Effector memory CD8-positive, alpha-beta T cell (primary cell): Measurements from ENCODE around the gene NIPA2.

ENCODE experiments used
- ATAC-seq: fragments of 150-1000 bp; cut with Tn5 transposase; replicated peaks from 2 replicates; pipeline ENCODE4 v1.10.0; 2021; ENCODE audit warnings: mild to moderate bottlenecking, moderate library complexity
- DNase-seq, 3 experiments: peaks; one replicate each; pipeline ENCODE4 v3.0.0; 2021
- H3K27ac Mint-ChIP-seq, 2 donors: one replicate each; pipeline ENCODE4 v1.8.0; 2022; ENCODE audit warnings: mild to moderate bottlenecking in 2 of 2, mixed read lengths in 2 of 2, moderate library complexity in 2 of 2
- H3K27me3 Mint-ChIP-seq, 2 donors: one replicate each; pipeline ENCODE4 v1.8.0; 2022; ENCODE audit warnings: mixed read lengths in 2 of 2
- H3K36me3 Mint-ChIP-seq: one replicate; pipeline ENCODE4 v1.8.0; 2022; ENCODE audit warnings: mild to moderate bottlenecking, moderate library complexity, mixed read lengths; ENCODE audit not compliant: insufficient read depth
- H3K4me1 Mint-ChIP-seq, 2 donors: one replicate each; pipeline ENCODE4 v1.8.0; 2022; ENCODE audit warnings: low read depth in 2 of 2, mixed read lengths in 2 of 2
- H3K4me3 Mint-ChIP-seq, 2 donors: one replicate each; pipeline ENCODE4 v1.8.0; 2022; ENCODE audit warnings: mild to moderate bottlenecking in 2 of 2, mixed read lengths in 2 of 2, moderate library complexity in 2 of 2
- H3K9me3 Mint-ChIP-seq, 2 donors: one replicate each; pipeline ENCODE4 v1.8.0; 2022; ENCODE audit warnings: mixed read lengths in 2 of 2

Gene NIPA2

GRCh38 chr15:22903427-22903826 is 65.0 kb downstream of the NIPA2 start:
- Mint-ChIP-seq H3K9me3 (no peaks in the 10 kb centered on the region), H3K27me3 (no peaks in the 10 kb centered on the region), H3K4me1 (no peaks in the 10 kb centered on the region), H3K36me3 (peaks cover 8% of the 10 kb centered on the region), H3K27ac (no peak overlapping the region), H3K4me3 (no peak overlapping the region)
- DNase-seq (no peak), ATAC-seq (no peak)

GRCh38 chr15:22903961-22904534 is 65.6 kb downstream of the NIPA2 start:
- no peaks in the 10 kb centered on the region for H3K4me1 Mint-ChIP-seq
- H3K27me3 Mint-ChIP-seq = no peaks in the 10 kb centered on the region
- no peak for ATAC-seq
- H3K27ac Mint-ChIP-seq = no peak overlapping the region
- no peak for DNase-seq
- H3K4me3 Mint-ChIP-seq = no peak overlapping the region
- H3K9me3 Mint-ChIP-seq = no peaks in the 10 kb centered on the region
- peaks cover 8% of the 10 kb centered on the region for H3K36me3 Mint-ChIP-seq

GRCh38 chr15:22904736-22905135 is 66.3 kb downstream of the NIPA2 start:
- ATAC-seq (no peak), DNase-seq (no peak)
- no peak overlapping the region for H3K4me3 Mint-ChIP-seq
- peaks cover 8% of the 10 kb centered on the region for H3K36me3 Mint-ChIP-seq
- no peaks in the 10 kb centered on the region for H3K9me3 Mint-ChIP-seq
- H3K27ac Mint-ChIP-seq = no peak overlapping the region
- H3K4me1 Mint-ChIP-seq = no peaks in the 10 kb centered on the region
- no peaks in the 10 kb centered on the region for H3K27me3 Mint-ChIP-seq

- no peaks in the 10 kb centered on the region for H3K9me3 Mint-ChIP-seq
- peaks cover 15% of the 10 kb centered on the region for H3K36me3 Mint-ChIP-seq
- no peaks in the 10 kb centered on the region for H3K4me1 Mint-ChIP-seq
- ATAC-seq = no peak
- H3K4me3 Mint-ChIP-seq = no peak overlapping the region
- no peak for DNase-seq
- no peak overlapping the region for H3K27ac Mint-ChIP-seq
- no peaks in the 10 kb centered on the region for H3K27me3 Mint-ChIP-seq
Observed at GRCh38 chr15:22907161-22907950, 68.9 kb downstream of the NIPA2 start.

- no peak overlapping the region for H3K27ac Mint-ChIP-seq
Observed at GRCh38 chr15:22908830-22909229, 70.4 kb downstream of the NIPA2 start.

GRCh38 chr15:22911306-22911705 is 72.8 kb downstream of the NIPA2 start:
- Mint-ChIP-seq H3K9me3 (no peaks in the 10 kb centered on the region), H3K36me3 (peaks cover 16% of the 10 kb centered on the region), H3K4me1 (no peaks in the 10 kb centered on the region), H3K27me3 (no peaks in the 10 kb centered on the region), H3K27ac (no peak overlapping the region), H3K4me3 (no peak overlapping the region)
- no peak for ATAC-seq
- no peak for DNase-seq

More at GRCh38 chr15:22908830-22909229, 70.4 kb downstream of the NIPA2 start:
- ATAC-seq (no peak), DNase-seq (no peak)
- Mint-ChIP-seq H3K36me3 (peaks cover 16% of the 10 kb centered on the region), H3K27me3 (no peaks in the 10 kb centered on the region), H3K4me1 (no peaks in the 10 kb centered on the region), H3K4me3 (no peak overlapping the region), H3K9me3 (no peaks in the 10 kb centered on the region)

GRCh38 chr15:22912256-22912655 is 73.8 kb downstream of the NIPA2 start:
- no peak for DNase-seq
- H3K9me3 Mint-ChIP-seq = no peaks in the 10 kb centered on the region
- H3K27ac Mint-ChIP-seq = no peak overlapping the region
- H3K36me3 Mint-ChIP-seq = peaks cover 13% of the 10 kb centered on the region
- H3K4me3 Mint-ChIP-seq = no peak overlapping the region
- H3K4me1 Mint-ChIP-seq = no peaks in the 10 kb centered on the region
- ATAC-seq = no peak
- H3K27me3 Mint-ChIP-seq = no peaks in the 10 kb centered on the region

- Mint-ChIP-seq H3K4me3 (no peak overlapping the region), H3K36me3 (peaks cover 13% of the 10 kb centered on the region), H3K4me1 (no peaks in the 10 kb centered on the region), H3K27ac (no peak overlapping the region), H3K27me3 (no peaks in the 10 kb centered on the region), H3K9me3 (no peaks in the 10 kb centered on the region)
- DNase-seq = no peak
- no peak for ATAC-seq
Observed at GRCh38 chr15:22913646-22914380, 75.3 kb downstream of the NIPA2 start.

- H3K27me3 Mint-ChIP-seq = no peaks in the 10 kb centered on the region
- no peak for ATAC-seq
Observed at GRCh38 chr15:22915866-22916515, 77.5 kb downstream of the NIPA2 start.

GRCh38 chr15:22916606-22917350 is 78.3 kb downstream of the NIPA2 start:
- no peaks in the 10 kb centered on the region for H3K9me3 Mint-ChIP-seq
- H3K4me1 Mint-ChIP-seq = no peaks in the 10 kb centered on the region
- H3K4me3 Mint-ChIP-seq = no peak overlapping the region
- DNase-seq (no peak), ATAC-seq (no peak)
- H3K36me3 Mint-ChIP-seq = peaks cover 9% of the 10 kb centered on the region
- H3K27me3 Mint-ChIP-seq = no peaks in the 10 kb centered on the region
- H3K27ac Mint-ChIP-seq = no peak overlapping the region

More at GRCh38 chr15:22915866-22916515, 77.5 kb downstream of the NIPA2 start:
- DNase-seq = no peak
- H3K4me1 Mint-ChIP-seq = no peaks in the 10 kb centered on the region
- H3K27ac Mint-ChIP-seq = no peak overlapping the region
- H3K9me3 Mint-ChIP-seq = no peaks in the 10 kb centered on the region
- peaks cover 10% of the 10 kb centered on the region for H3K36me3 Mint-ChIP-seq
- no peak overlapping the region for H3K4me3 Mint-ChIP-seq

- DNase-seq = no peak
- no peaks in the 10 kb centered on the region for H3K9me3 Mint-ChIP-seq
- H3K27me3 Mint-ChIP-seq = no peaks in the 10 kb centered on the region
- no peaks in the 10 kb centered on the region for H3K4me1 Mint-ChIP-seq
- H3K27ac Mint-ChIP-seq = no peak overlapping the region
- peaks cover 6% of the 10 kb centered on the region for H3K36me3 Mint-ChIP-seq
- no peak for ATAC-seq
- no peak overlapping the region for H3K4me3 Mint-ChIP-seq
Observed at GRCh38 chr15:22917556-22917955, 79.1 kb downstream of the NIPA2 start.
